ENCODE data around the gene GPS1. TPM values are rescaled to one million over a fixed set of nuclear protein-coding genes. Genes with fewer than 3 reads are reported as not detected.

GPS1 gene
- polyA plus RNA-seq = 10 to 100 TPM; 61.7 to 65.8 TPM

GRCh38 chr17:82051776-82052637 is at the start of gene GPS1, which contains the start of gene RFNG:
GPS1 (plus strand) TSS chr17:82051898; CDS start chr17:82051932, 34 bp downstream.
RFNG (minus strand) TSS chr17:82051811; CDS start chr17:82051766, 45 bp downstream.
- Histone ChIP-seq H3K4me1 (ENCODE audit: control insufficient read depth in 2 of 2, insufficient read depth in 2 of 2, low read length in 1 of 2) (peaks cover 10 to 20% of the 10 kb centered on the region in 2 donors), H3K4me3 (ENCODE audit: low read depth in 1 of 2, low read length in 2 of 2) (peak within 1 kb of the TSS; percentile 83 to 85), H3K27ac (ENCODE audit: low read depth in 2 of 2, low read length in 1 of 2) (peak within 1 kb of the TSS; percentile 34 to 63), H3K9me3 (ENCODE audit: control insufficient read depth in 2 of 2, insufficient read depth in 1 of 2, low read depth in 1 of 2, low read length in 1 of 2) (no peaks in the 10 kb centered on the region), H3K27me3 (ENCODE audit: control insufficient read depth in 1 of 2, insufficient read depth in 2 of 2, low read length in 2 of 2) (no peaks in the 10 kb centered on the region), H3K36me3 (ENCODE audit: control insufficient read depth in 2 of 2, insufficient read depth in 2 of 2, low read length in 1 of 2) (peaks cover 14 to 62% of the 10 kb centered on the region in 2 donors)
- 0 to 1% methylated on average over 51 to 94 of the region's 94 CpGs for WGBS, 2 donors

- WGBS, 2 donors = 34 to 55% methylated on average over 53 of the region's 53 CpGs
- Histone ChIP-seq H3K27ac (ENCODE audit: low read depth in 2 of 2, low read length in 1 of 2) (peak overlapping the region; percentile 6 to 19), H3K4me3 (ENCODE audit: low read depth in 1 of 2, low read length in 2 of 2) (no peak overlapping the region), H3K9me3 (ENCODE audit: control insufficient read depth in 2 of 2, insufficient read depth in 1 of 2, low read depth in 1 of 2, low read length in 1 of 2) (no peaks in the 10 kb centered on the region), H3K27me3 (ENCODE audit: control insufficient read depth in 1 of 2, insufficient read depth in 2 of 2, low read length in 2 of 2) (no peaks in the 10 kb centered on the region), H3K4me1 (ENCODE audit: control insufficient read depth in 2 of 2, insufficient read depth in 2 of 2, low read length in 1 of 2) (peaks cover 0 to 27% of the 10 kb centered on the region in 2 donors), H3K36me3 (ENCODE audit: control insufficient read depth in 2 of 2, insufficient read depth in 2 of 2, low read length in 1 of 2) (peaks cover 0 to under 1% of the 10 kb centered on the region in 2 donors)
These were observed 48.0 kb upstream of the GPS1 start for GRCh38 chr17:82003411-82004381.

- H3K27me3 ChIP-seq (ENCODE audit: control insufficient read depth in 1 of 2, insufficient read depth in 2 of 2, low read length in 2 of 2) = no peaks in the 10 kb centered on the region
- H3K4me3 ChIP-seq (ENCODE audit: low read depth in 1 of 2, low read length in 2 of 2) = no peak overlapping the region
- peaks cover 0 to 27% of the 10 kb centered on the region in 2 donors for H3K4me1 ChIP-seq (ENCODE audit: control insufficient read depth in 2 of 2, insufficient read depth in 2 of 2, low read length in 1 of 2)
- peaks cover 0 to 2% of the 10 kb centered on the region in 2 donors for H3K36me3 ChIP-seq (ENCODE audit: control insufficient read depth in 2 of 2, insufficient read depth in 2 of 2, low read length in 1 of 2)
- H3K27ac ChIP-seq (ENCODE audit: low read depth in 2 of 2, low read length in 1 of 2) = no peak overlapping the region
- WGBS, 2 donors = 88 to 92% methylated on average over 41 of the region's 41 CpGs
- no peaks in the 10 kb centered on the region for H3K9me3 ChIP-seq (ENCODE audit: control insufficient read depth in 2 of 2, insufficient read depth in 1 of 2, low read depth in 1 of 2, low read length in 1 of 2)
These were observed 46.9 kb upstream of the GPS1 start for GRCh38 chr17:82004517-82005455.

GRCh38 chr17:82005701-82006348 is 45.9 kb upstream of the GPS1 start:
- H3K27me3 ChIP-seq (ENCODE audit: control insufficient read depth in 1 of 2, insufficient read depth in 2 of 2, low read length in 2 of 2) = no peaks in the 10 kb centered on the region
- H3K4me3 ChIP-seq (ENCODE audit: low read depth in 1 of 2, low read length in 2 of 2) = peak overlapping the region in 1 of 2 donors; percentile 18
- H3K27ac ChIP-seq (ENCODE audit: low read depth in 2 of 2, low read length in 1 of 2) = no peak overlapping the region
- WGBS, 2 donors = 67 to 72% methylated on average over 28 to 30 of the region's 30 CpGs
- H3K36me3 ChIP-seq (ENCODE audit: control insufficient read depth in 2 of 2, insufficient read depth in 2 of 2, low read length in 1 of 2) = peaks cover 0 to 2% of the 10 kb centered on the region in 2 donors
- peaks cover 0 to 21% of the 10 kb centered on the region in 2 donors for H3K4me1 ChIP-seq (ENCODE audit: control insufficient read depth in 2 of 2, insufficient read depth in 2 of 2, low read length in 1 of 2)
- H3K9me3 ChIP-seq (ENCODE audit: control insufficient read depth in 2 of 2, insufficient read depth in 1 of 2, low read depth in 1 of 2, low read length in 1 of 2) = no peaks in the 10 kb centered on the region

- H3K4me1 ChIP-seq (ENCODE audit: control insufficient read depth in 2 of 2, insufficient read depth in 2 of 2, low read length in 1 of 2) = peaks cover 0 to 19% of the 10 kb centered on the region in 2 donors
- no peak overlapping the region for H3K4me3 ChIP-seq (ENCODE audit: low read depth in 1 of 2, low read length in 2 of 2)
- no peak overlapping the region for H3K27ac ChIP-seq (ENCODE audit: low read depth in 2 of 2, low read length in 1 of 2)
- 51 to 62% methylated on average over 24 of the region's 24 CpGs for WGBS, 2 donors
- no peaks in the 10 kb centered on the region for H3K9me3 ChIP-seq (ENCODE audit: control insufficient read depth in 2 of 2, insufficient read depth in 1 of 2, low read depth in 1 of 2, low read length in 1 of 2)
- no peaks in the 10 kb centered on the region for H3K27me3 ChIP-seq (ENCODE audit: control insufficient read depth in 1 of 2, insufficient read depth in 2 of 2, low read length in 2 of 2)
- peaks cover 0 to 2% of the 10 kb centered on the region in 2 donors for H3K36me3 ChIP-seq (ENCODE audit: control insufficient read depth in 2 of 2, insufficient read depth in 2 of 2, low read length in 1 of 2)
These were observed 45.0 kb upstream of the GPS1 start for GRCh38 chr17:82006468-82007227.

- no peaks in the 10 kb centered on the region for H3K9me3 ChIP-seq (ENCODE audit: control insufficient read depth in 2 of 2, insufficient read depth in 1 of 2, low read depth in 1 of 2, low read length in 1 of 2)
- peaks cover 0 to 19% of the 10 kb centered on the region in 2 donors for H3K4me1 ChIP-seq (ENCODE audit: control insufficient read depth in 2 of 2, insufficient read depth in 2 of 2, low read length in 1 of 2)
- no peaks in the 10 kb centered on the region for H3K27me3 ChIP-seq (ENCODE audit: control insufficient read depth in 1 of 2, insufficient read depth in 2 of 2, low read length in 2 of 2)
- no peak overlapping the region for H3K27ac ChIP-seq (ENCODE audit: low read depth in 2 of 2, low read length in 1 of 2)
- WGBS, 2 donors = 75 to 81% methylated on average over 6 of the region's 6 CpGs
- peaks cover 0 to 7% of the 10 kb centered on the region in 2 donors for H3K36me3 ChIP-seq (ENCODE audit: control insufficient read depth in 2 of 2, insufficient read depth in 2 of 2, low read length in 1 of 2)
- H3K4me3 ChIP-seq (ENCODE audit: low read depth in 1 of 2, low read length in 2 of 2) = no peak overlapping the region
These were observed 44.5 kb upstream of the GPS1 start for GRCh38 chr17:82007228-82007494.

- Histone ChIP-seq H3K27me3 (ENCODE audit: control insufficient read depth in 1 of 2, insufficient read depth in 2 of 2, low read length in 2 of 2) (no peaks in the 10 kb centered on the region), H3K9me3 (ENCODE audit: control insufficient read depth in 2 of 2, insufficient read depth in 1 of 2, low read depth in 1 of 2, low read length in 1 of 2) (no peaks in the 10 kb centered on the region), H3K36me3 (ENCODE audit: control insufficient read depth in 2 of 2, insufficient read depth in 2 of 2, low read length in 1 of 2) (peaks cover 0 to 7% of the 10 kb centered on the region in 2 donors), H3K4me1 (ENCODE audit: control insufficient read depth in 2 of 2, insufficient read depth in 2 of 2, low read length in 1 of 2) (peaks cover 0 to 19% of the 10 kb centered on the region in 2 donors), H3K27ac (ENCODE audit: low read depth in 2 of 2, low read length in 1 of 2) (no peak overlapping the region), H3K4me3 (ENCODE audit: low read depth in 1 of 2, low read length in 2 of 2) (no peak overlapping the region)
- WGBS, 2 donors = 83 to 84% methylated on average over 30 of the region's 30 CpGs
These were observed 44.0 kb upstream of the GPS1 start for GRCh38 chr17:82007495-82008257.
